HG03520 (cell line): Measurements from ENCODE around the gene DIPK1B.

Experiments
- ATAC-seq: cut with Tn5 transposase; IDR thresholded peaks from one replicate; pipeline ENCODE4 v1.9.1; 2021; ENCODE audit warnings: mild to moderate bottlenecking, moderate library complexity; ENCODE audit not compliant: unreplicated experiment

The DIPK1B gene

GRCh38 chr9:136673088-136673974 lies 39.0 kb upstream of the DIPK1B start:
- ATAC-seq: no peak

GRCh38 chr9:136673975-136674785 lies 38.2 kb upstream of the DIPK1B start:
- ATAC-seq: no peak

GRCh38 chr9:136674786-136675349 lies 37.5 kb upstream of the DIPK1B start:
- ATAC-seq: no peak

- ATAC-seq: no peak
These were observed 36.7 kb upstream of the DIPK1B start for GRCh38 chr9:136675477-136676296.

GRCh38 chr9:136676297-136676794 lies 36.0 kb upstream of the DIPK1B start:
- no peak for ATAC-seq

GRCh38 chr9:136676920-136677686 lies 35.3 kb upstream of the DIPK1B start:
- no peak for ATAC-seq

GRCh38 chr9:136678034-136678433 lies 34.3 kb upstream of the DIPK1B start:
- ATAC-seq: no peak

- ATAC-seq: no peak
These were observed 33.7 kb upstream of the DIPK1B start for GRCh38 chr9:136678624-136679023.

- no peak for ATAC-seq
These were observed 32.9 kb upstream of the DIPK1B start for GRCh38 chr9:136679431-136679941.

- ATAC-seq: no peak
These were observed 31.3 kb upstream of the DIPK1B start for GRCh38 chr9:136681029-136681428.

GRCh38 chr9:136681945-136682699 lies 30.2 kb upstream of the DIPK1B start:
- no peak for ATAC-seq

- no peak for ATAC-seq
These were observed 29.7 kb upstream of the DIPK1B start for GRCh38 chr9:136682710-136683109.

- no peak for ATAC-seq
These were observed 29.1 kb upstream of the DIPK1B start for GRCh38 chr9:136683173-136683745.

GRCh38 chr9:136683755-136684154 lies 28.6 kb upstream of the DIPK1B start:
- ATAC-seq: no peak

GRCh38 chr9:136684339-136684738 lies 28.0 kb upstream of the DIPK1B start:
- ATAC-seq: no peak

- no peak for ATAC-seq
These were observed 27.6 kb upstream of the DIPK1B start for GRCh38 chr9:136684799-136685198.

GRCh38 chr9:136685216-136685615 lies 27.2 kb upstream of the DIPK1B start:
- ATAC-seq: no peak

GRCh38 chr9:136685790-136686533 lies 26.4 kb upstream of the DIPK1B start:
- ATAC-seq: no peak
